Endodermal cell (in vitro differentiated cells): ENCODE measurements around the gene OPHN1. TPM values are rescaled to one million over a fixed set of nuclear protein-coding genes. Genes with fewer than 3 reads are reported as not detected.

Source experiments
- DNase-seq: peaks from one replicate; pipeline ENCODE4 v3.0.0-alpha.2; 2017
- H3K27ac ChIP-seq: 2 replicates; pipeline ENCODE4 v1.5.1; 2013; ENCODE audit warnings: mild to moderate bottlenecking, low read depth, low read length, moderate library complexity
- H3K27me3 ChIP-seq: 2 replicates; pipeline ENCODE4 v1.6.1; 2013; ENCODE audit warnings: mild to moderate bottlenecking, low read length, moderate library complexity; ENCODE audit not compliant: insufficient read depth, control insufficient read depth, poor library complexity, severe bottlenecking
- H3K36me3 ChIP-seq: 2 replicates; pipeline ENCODE4 v1.7.0; 2013; ENCODE audit warnings: mild to moderate bottlenecking, low read length, moderate library complexity; ENCODE audit not compliant: control insufficient read depth, insufficient read depth
- H3K4me1 ChIP-seq: one replicate; pipeline ENCODE4 v1.7.0; 2013; ENCODE audit warnings: low read length; ENCODE audit not compliant: control insufficient read depth, insufficient read depth
- H3K4me3 ChIP-seq: 2 replicates; pipeline ENCODE4 v1.5.1; 2013; ENCODE audit warnings: mild to moderate bottlenecking, low read length, moderate library complexity
- H3K9ac ChIP-seq: 2 replicates; pipeline ENCODE4 v1.6.1; 2013; ENCODE audit warnings: mild to moderate bottlenecking, low read length, moderate library complexity; ENCODE audit not compliant: poor library complexity, severe bottlenecking; ENCODE audit errors: extremely low read depth
- H3K9me3 ChIP-seq: 2 replicates; pipeline ENCODE4 v1.6.1; 2013; ENCODE audit warnings: mild to moderate bottlenecking, low read length, moderate library complexity; ENCODE audit not compliant: control insufficient read depth
- H3K27ac Mint-ChIP-seq: 2 replicates; pipeline ENCODE4 v1.8.0; 2020; ENCODE audit warnings: mixed read lengths
- H3K27me3 Mint-ChIP-seq: 2 replicates; pipeline ENCODE4 v1.8.0; 2021; ENCODE audit warnings: mild to moderate bottlenecking, mixed read lengths; ENCODE audit not compliant: insufficient read depth
- H3K36me3 Mint-ChIP-seq: 2 replicates; pipeline ENCODE4 v1.8.0; 2020; ENCODE audit warnings: low read depth, mixed read lengths
- H3K4me1 Mint-ChIP-seq: 2 replicates; pipeline ENCODE4 v1.8.0; 2020; ENCODE audit warnings: mixed read lengths
- H3K4me3 Mint-ChIP-seq: 2 replicates; pipeline ENCODE4 v1.8.0; 2020; ENCODE audit warnings: mild to moderate bottlenecking, moderate library complexity, mixed read lengths
- H3K9me3 Mint-ChIP-seq: 2 replicates; pipeline ENCODE4 v1.8.0; 2020; ENCODE audit warnings: mild to moderate bottlenecking, mixed read lengths
- WGBS, 2 experiments: methylation state at CpG; one replicate each; pipeline versions ENCODE4 v1.1.5 to v1.1.7; 2013; ENCODE audit warnings: missing lambda C conversion rate in 2 of 2, mixed read lengths in 1 of 2; ENCODE audit not compliant: insufficient coverage in 1 of 2, insufficient read length in 1 of 2; 5-methylcytosine and 5-hydroxymethylcytosine counted together
- total RNA-seq, 2 donors: library from RNA; stranded (reverse); fragmentation: NEBNext Ultra II Directional in 1 of 2; extraction: Animal tissue kit (Norgen Biotek cat#: 25700) in 1 of 2; gene quantifications; 2 replicates in 1 of 2; 3 replicates in 1 of 2; pipeline ENCODE4 v1.2.1, GENCODE V29; 2021
- TF ChIP-seq, protein P1 (sequence below): fragments of 200-600 bp; sonication (generic); conservative IDR thresholded peaks from 2 replicates; pipeline ENCODE4 v1.5.0; 2021; ENCODE audit warnings: antibody characterized with exemption, mild to moderate bottlenecking

The OPHN1 gene
- total RNA-seq, 2 donors from 2014 or later = 2.9 to 5.0 TPM

DNA sequence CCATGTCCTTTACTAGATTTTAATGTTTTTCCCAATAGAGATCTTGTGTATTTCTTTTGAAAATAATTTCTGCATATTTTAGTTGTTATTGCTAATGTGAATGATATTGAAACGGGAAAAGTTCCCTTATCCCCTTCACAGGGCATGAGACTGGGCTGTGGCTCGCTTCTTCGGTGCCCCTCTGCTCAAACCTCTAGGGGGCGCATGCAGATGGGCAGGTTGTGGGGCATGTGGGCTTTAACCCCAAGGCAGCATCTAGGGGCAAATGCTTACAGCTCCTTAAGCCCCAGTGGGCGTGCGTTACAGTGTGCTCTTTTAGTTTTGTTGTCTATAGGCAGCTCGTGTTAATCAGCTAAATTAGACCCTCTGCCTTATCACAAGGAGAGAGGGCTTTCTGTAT is 194.7 kb downstream of the OPHN1 start:
- peaks cover 39% of the 10 kb centered on the region for H3K9me3 Mint-ChIP-seq
- no peak overlapping the region for H3K9ac ChIP-seq
- no peak overlapping the region for H3K4me3 Mint-ChIP-seq
- no peak overlapping the region for H3K4me3 ChIP-seq
- H3K9me3 ChIP-seq = no peaks in the 10 kb centered on the region
- H3K27me3 Mint-ChIP-seq = no peaks in the 10 kb centered on the region
- no peak overlapping the region for H3K27ac Mint-ChIP-seq
- H3K36me3 ChIP-seq = no peaks in the 10 kb centered on the region
- TF ChIP-seq, protein P1, sequence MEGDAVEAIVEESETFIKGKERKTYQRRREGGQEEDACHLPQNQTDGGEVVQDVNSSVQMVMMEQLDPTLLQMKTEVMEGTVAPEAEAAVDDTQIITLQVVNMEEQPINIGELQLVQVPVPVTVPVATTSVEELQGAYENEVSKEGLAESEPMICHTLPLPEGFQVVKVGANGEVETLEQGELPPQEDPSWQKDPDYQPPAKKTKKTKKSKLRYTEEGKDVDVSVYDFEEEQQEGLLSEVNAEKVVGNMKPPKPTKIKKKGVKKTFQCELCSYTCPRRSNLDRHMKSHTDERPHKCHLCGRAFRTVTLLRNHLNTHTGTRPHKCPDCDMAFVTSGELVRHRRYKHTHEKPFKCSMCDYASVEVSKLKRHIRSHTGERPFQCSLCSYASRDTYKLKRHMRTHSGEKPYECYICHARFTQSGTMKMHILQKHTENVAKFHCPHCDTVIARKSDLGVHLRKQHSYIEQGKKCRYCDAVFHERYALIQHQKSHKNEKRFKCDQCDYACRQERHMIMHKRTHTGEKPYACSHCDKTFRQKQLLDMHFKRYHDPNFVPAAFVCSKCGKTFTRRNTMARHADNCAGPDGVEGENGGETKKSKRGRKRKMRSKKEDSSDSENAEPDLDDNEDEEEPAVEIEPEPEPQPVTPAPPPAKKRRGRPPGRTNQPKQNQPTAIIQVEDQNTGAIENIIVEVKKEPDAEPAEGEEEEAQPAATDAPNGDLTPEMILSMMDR = peak; percentile 77
- DNase-seq = peak; percentile 79
- H3K27me3 ChIP-seq = no peaks in the 10 kb centered on the region
- H3K27ac ChIP-seq = no peak overlapping the region
- H3K4me1 ChIP-seq = no peaks in the 10 kb centered on the region
- peaks cover 9% of the 10 kb centered on the region for H3K4me1 Mint-ChIP-seq
- WGBS, 2 experiments = 82% methylated on average over 7 of the region's 7 CpGs; no CpG with 5 or more reads in 1 of the 2 experiments
- no peaks in the 10 kb centered on the region for H3K36me3 Mint-ChIP-seq

DNA sequence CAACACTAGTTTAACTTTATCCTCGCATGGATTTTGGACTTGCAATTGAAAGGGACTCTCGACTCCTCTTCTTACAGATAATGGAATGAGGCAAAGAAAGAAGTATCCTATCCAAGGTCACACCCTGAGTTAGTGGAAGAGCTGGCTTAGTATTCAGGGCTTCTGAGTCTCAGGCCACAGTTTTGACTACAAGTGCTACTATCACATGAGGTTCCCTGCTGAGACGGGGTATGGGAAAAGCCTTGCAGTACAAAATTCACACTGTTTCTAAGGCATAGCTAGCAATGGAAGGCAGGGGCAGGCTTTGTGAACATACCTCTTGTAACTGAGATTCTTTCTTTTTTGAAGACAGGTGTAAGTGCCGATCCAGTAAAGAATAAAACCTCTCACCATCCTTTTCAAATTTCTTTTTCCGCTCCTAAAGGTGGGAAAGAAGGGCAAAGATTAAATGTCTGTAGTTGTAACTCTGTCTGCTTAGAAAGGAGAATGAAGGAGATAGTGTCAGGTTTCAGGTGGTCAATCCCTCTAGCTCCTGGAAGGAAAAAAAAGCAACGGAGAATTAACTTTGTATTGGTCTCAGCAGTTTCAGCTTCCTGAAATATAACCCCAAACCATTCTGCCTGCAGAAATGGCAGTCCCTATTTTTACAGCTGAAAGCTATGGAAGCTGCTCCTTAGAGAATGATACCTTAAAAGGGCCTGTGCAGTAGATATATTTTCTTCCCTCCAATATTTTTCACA is 199.0 kb downstream of the OPHN1 start:
- H3K27ac ChIP-seq = no peak overlapping the region
- H3K9me3 ChIP-seq = no peaks in the 10 kb centered on the region
- H3K36me3 ChIP-seq = no peaks in the 10 kb centered on the region
- 61% methylated on average over 5 of the region's 6 CpGs; no CpG with 5 or more reads in 1 of the 2 experiments for WGBS, 2 experiments
- Mint-ChIP-seq H3K4me1 (peaks cover 9% of the 10 kb centered on the region), H3K27me3 (no peaks in the 10 kb centered on the region), H3K4me3 (peak overlapping the region; percentile 34), H3K27ac (peak overlapping the region; percentile 84), H3K9me3 (peaks cover 50% of the 10 kb centered on the region), H3K36me3 (peaks cover 5% of the 10 kb centered on the region)
- DNase-seq = peak; percentile 55
- TF ChIP-seq, protein P1 = no peak
- no peaks in the 10 kb centered on the region for H3K27me3 ChIP-seq
- no peaks in the 10 kb centered on the region for H3K4me1 ChIP-seq
- H3K9ac ChIP-seq = no peak overlapping the region
- H3K4me3 ChIP-seq = peak overlapping the region; percentile 15

DNA sequence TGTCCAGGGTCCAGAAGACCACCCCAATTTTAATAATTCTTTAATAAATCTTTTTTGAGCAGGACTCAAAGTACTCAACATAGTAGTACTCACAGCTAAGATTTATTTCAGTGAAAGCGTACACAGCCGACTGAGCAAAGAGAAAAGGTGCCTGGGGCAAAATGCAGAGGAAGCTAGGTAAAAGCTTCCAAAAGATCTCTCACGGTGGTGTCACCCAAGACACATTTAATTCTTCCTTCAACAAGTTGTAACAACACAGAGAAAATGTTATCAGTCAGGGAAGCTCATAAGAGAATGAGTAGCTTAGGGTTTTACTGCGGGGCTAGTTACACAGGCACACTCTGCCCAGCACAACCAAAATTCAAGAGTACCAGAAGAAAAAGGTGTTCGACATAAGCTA is 201.1 kb downstream of the OPHN1 start:
- DNase-seq = no peak
- Mint-ChIP-seq H3K27ac (no peak overlapping the region), H3K4me1 (peaks cover 9% of the 10 kb centered on the region), H3K9me3 (peaks cover 51% of the 10 kb centered on the region), H3K27me3 (no peaks in the 10 kb centered on the region), H3K4me3 (no peak overlapping the region), H3K36me3 (peaks cover 5% of the 10 kb centered on the region)
- Histone ChIP-seq H3K4me3 (no peak overlapping the region), H3K9me3 (no peaks in the 10 kb centered on the region), H3K36me3 (no peaks in the 10 kb centered on the region), H3K27ac (no peak overlapping the region), H3K27me3 (no peaks in the 10 kb centered on the region), H3K9ac (no peak overlapping the region), H3K4me1 (no peaks in the 10 kb centered on the region)
- WGBS, 2 experiments = 93 to 100% methylated on average over 2 to 4 of the region's 5 CpGs
- TF ChIP-seq, protein P1 = no peak
